ENCODE measurements around the gene PTK6.

The PTK6 gene

DNA sequence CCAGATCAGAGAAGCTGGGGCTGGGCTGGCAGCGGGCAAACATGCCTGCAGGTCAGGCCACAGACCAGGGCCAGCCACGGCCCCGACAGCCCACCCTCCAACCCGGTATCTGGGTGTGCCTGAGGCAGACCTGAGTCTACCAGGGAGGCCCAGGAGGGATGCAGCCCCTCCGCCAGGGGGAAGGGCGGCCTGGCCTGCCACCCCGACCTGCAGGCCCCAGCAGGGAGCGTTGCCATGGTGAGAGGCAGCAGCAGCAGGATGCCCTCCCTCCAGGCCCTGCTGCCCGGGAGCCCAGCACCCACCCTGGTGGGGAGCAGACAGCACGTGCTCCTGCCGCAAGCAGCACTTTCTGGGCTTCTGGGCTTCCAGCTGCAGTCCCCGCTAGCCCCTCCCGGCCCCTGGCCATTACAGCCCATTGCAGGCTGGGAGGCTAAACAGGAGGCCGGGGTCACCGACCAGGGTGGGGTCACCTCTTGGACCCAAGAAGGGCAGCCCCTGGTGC, 34.5 kb downstream of the PTK6 start:
- no peak for DNase-seq (ENCODE audit: extremely low spot score)
- ChIA-PET CTCF (no interaction called here), POLR2A (interaction anchor here (2.0 kb wide), 1 partner anchor 18 kb away, joined by 10 read pairs; the partner anchor contains the start of gene PPDPF)
- TF ChIP-seq L3MBTL2 (conservative IDR thresholded peaks at IDR 0.05) (no peak), SUZ12 (IDR thresholded peaks at IDR 0.05) (no peak), ELF4 (IDR thresholded peaks at IDR 0.05) (no peak), FOXA1 (IDR thresholded peaks at IDR 0.05) (no peak), LEF1 (IDR thresholded peaks at IDR 0.05; ENCODE audit: borderline replicate concordance) (no peak), FOXK2 (IDR thresholded peaks at IDR 0.05) (no peak), NFRKB (IDR thresholded peaks at IDR 0.05) (no peak), ARNT (IDR thresholded peaks at IDR 0.05) (no peak), FOXM1 (IDR thresholded peaks at IDR 0.05; ENCODE audit: borderline replicate concordance) (no peak), HDGF (IDR thresholded peaks at IDR 0.05; ENCODE audit: borderline replicate concordance) (no peak), ZNF384 (IDR thresholded peaks at IDR 0.05) (no peak), PKNOX1 (IDR thresholded peaks at IDR 0.05) (no peak), CTBP1 (IDR thresholded peaks at IDR 0.05; ENCODE audit: borderline replicate concordance) (no peak), SP1 (IDR thresholded peaks at IDR 0.05) (no peak), BHLHE40 (IDR thresholded peaks at IDR 0.05; ENCODE audit: borderline replicate concordance) (no peak)

GRCh38 chr20:63501818-63502670, 35.1 kb downstream of the PTK6 start:
- TF ChIP-seq LEF1 (IDR thresholded peaks at IDR 0.05; ENCODE audit: borderline replicate concordance) (no peak), PKNOX1 (IDR thresholded peaks at IDR 0.05) (peak; percentile 58)
- ChIA-PET CTCF (no interaction called here), POLR2A (interaction anchor here (2.0 kb wide), 1 partner anchor 19 kb away, joined by 10 read pairs; the partner anchor contains the start of gene PPDPF)
- DNase-seq (ENCODE audit: extremely low spot score): peak; percentile 61

DNA sequence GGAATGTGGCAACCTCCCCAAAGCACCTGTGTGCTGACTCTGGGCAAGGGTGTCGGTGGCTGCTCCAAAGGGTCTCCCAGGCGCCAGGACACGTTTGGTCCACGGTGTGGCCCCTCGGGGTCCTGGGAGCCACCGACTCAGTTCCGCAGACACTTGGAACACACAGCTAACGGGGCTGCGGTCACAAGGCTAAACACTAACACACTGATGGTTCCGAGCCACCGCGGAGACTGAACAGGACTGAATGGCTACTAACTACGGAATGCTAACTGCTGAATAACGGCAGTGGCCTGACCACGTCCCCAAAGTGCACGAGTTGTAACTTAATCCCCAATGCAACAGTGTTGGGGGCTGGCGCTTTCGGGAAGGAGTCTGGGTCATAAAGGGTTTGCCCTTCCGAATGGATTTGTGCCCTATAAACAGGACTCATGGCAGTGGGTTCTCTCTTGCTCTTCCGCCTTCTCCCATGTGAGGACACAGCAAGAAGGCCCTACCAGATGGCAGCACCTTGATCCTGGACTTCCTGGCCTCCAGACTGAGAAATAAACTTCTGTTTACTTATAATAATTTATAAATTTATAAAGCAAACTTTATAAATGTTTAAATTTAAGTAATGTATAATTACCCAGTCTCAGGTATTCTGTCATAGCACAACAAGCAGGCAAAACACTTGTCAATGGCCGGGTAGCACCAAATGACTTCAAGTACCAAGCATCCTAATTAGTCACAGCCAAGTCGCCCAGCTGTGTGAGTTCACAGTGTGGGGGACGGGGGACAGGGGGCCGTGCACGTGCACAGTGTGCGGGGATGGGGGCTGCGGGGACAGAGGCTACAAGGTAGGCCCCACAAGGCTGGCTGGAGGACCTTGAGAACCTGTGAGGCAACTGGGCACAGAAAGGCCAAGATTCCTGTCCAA, 36.0 kb downstream of the PTK6 start:
- POLR2A ChIA-PET: interaction anchor here (2.0 kb wide), 1 partner anchor 20 kb away, joined by 10 read pairs; the partner anchor contains the start of gene PPDPF
- CTCF ChIA-PET: no interaction called here

DNA sequence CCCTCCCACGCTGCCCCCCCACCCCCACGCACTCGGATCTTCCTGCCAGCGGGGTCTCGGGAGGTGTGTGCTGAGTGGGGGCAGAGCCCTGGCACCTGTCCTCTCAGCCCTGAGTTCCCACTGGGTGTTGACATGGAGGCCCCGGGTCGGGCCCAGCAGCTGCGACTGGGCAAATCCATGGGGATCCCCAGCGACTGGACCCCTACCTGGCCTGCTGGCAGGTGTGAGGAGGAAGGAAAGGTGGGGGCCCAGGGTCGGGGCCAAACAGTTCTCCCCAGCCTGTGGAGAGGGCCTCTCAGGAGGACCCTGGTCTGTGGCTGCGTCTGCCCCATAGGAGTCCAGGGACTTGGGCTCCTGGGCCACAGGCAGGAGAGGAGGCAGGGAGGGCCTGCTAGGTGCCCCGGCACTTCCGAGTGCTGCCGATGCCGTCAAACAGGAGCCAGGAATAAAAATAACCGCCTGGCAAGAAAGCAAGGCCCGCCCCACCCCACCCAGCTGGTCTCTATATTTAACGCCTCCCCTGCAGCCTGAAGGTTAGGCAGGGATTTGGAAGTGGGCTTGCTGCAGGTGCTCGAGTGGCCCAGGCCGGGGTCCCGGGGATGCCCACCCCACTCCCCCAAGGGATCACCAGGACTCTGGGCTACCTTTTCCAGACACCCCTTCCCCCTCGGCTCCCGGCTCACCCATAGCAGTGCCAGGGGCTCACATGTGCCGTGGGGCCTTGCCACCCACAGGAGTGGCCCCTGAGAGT, 36.9 kb downstream of the PTK6 start:
- POLR2A ChIA-PET: no interaction called here
- CTCF ChIA-PET: no interaction called here

More for the DNA sequence above, 36.0 kb downstream of the PTK6 start:
- TF ChIP-seq SUZ12 (IDR thresholded peaks at IDR 0.05): no peak
- TF ChIP-seq FOXA1 (IDR thresholded peaks at IDR 0.05): no peak
- no peak for TF ChIP-seq ARNT (IDR thresholded peaks at IDR 0.05)
- no peak for TF ChIP-seq TARDBP (IDR thresholded peaks at IDR 0.05)
- no peak for TF ChIP-seq ZNF384 (IDR thresholded peaks at IDR 0.05)
- TF ChIP-seq ELF4 (IDR thresholded peaks at IDR 0.05): no peak
- DNase-seq (ENCODE audit: extremely low spot score): no peak

More for the DNA sequence above, 36.9 kb downstream of the PTK6 start:
- DNase-seq (ENCODE audit: extremely low spot score): no peak
- TF ChIP-seq CTBP1 (IDR thresholded peaks at IDR 0.05; ENCODE audit: borderline replicate concordance): no peak
- no peak for TF ChIP-seq FOXK2 (IDR thresholded peaks at IDR 0.05)
- no peak for TF ChIP-seq L3MBTL2 (conservative IDR thresholded peaks at IDR 0.05)
- no peak for TF ChIP-seq SP1 (IDR thresholded peaks at IDR 0.05)
- no peak for TF ChIP-seq LEF1 (IDR thresholded peaks at IDR 0.05; ENCODE audit: borderline replicate concordance)
- no peak for TF ChIP-seq HDGF (IDR thresholded peaks at IDR 0.05; ENCODE audit: borderline replicate concordance)
- no peak for TF ChIP-seq FOXM1 (IDR thresholded peaks at IDR 0.05; ENCODE audit: borderline replicate concordance)
- TF ChIP-seq TARDBP (IDR thresholded peaks at IDR 0.05): no peak
- no peak for TF ChIP-seq ELF4 (IDR thresholded peaks at IDR 0.05)
- TF ChIP-seq BHLHE40 (IDR thresholded peaks at IDR 0.05; ENCODE audit: borderline replicate concordance): no peak
- no peak for TF ChIP-seq PKNOX1 (IDR thresholded peaks at IDR 0.05)
- TF ChIP-seq SUZ12 (IDR thresholded peaks at IDR 0.05): no peak
- no peak for TF ChIP-seq NFRKB (IDR thresholded peaks at IDR 0.05)
- TF ChIP-seq ARNT (IDR thresholded peaks at IDR 0.05): no peak
- TF ChIP-seq FOXA1 (IDR thresholded peaks at IDR 0.05): no peak
- no peak for TF ChIP-seq ZNF384 (IDR thresholded peaks at IDR 0.05)
